GM20000 (cell line): Measurements from ENCODE around the gene RMND1.

Source experiments
- DNase-seq: peaks from one replicate; pipeline ENCODE4 v3.0.0; 2012; ENCODE audit warnings: low spot score
- TF ChIP-seq, protein P1 (sequence below): IDR thresholded peaks from 2 replicates; pipeline ENCODE4 v1.5.1; 2012; ENCODE audit warnings: mild to moderate bottlenecking, control low read depth; ENCODE audit errors: extremely low read depth, missing control alignments

RMND1 gene

GRCh38 chr6:151375833-151376232 is 76.1 kb downstream of the RMND1 start:
- DNase-seq, result no peak
- TF ChIP-seq, protein P1, sequence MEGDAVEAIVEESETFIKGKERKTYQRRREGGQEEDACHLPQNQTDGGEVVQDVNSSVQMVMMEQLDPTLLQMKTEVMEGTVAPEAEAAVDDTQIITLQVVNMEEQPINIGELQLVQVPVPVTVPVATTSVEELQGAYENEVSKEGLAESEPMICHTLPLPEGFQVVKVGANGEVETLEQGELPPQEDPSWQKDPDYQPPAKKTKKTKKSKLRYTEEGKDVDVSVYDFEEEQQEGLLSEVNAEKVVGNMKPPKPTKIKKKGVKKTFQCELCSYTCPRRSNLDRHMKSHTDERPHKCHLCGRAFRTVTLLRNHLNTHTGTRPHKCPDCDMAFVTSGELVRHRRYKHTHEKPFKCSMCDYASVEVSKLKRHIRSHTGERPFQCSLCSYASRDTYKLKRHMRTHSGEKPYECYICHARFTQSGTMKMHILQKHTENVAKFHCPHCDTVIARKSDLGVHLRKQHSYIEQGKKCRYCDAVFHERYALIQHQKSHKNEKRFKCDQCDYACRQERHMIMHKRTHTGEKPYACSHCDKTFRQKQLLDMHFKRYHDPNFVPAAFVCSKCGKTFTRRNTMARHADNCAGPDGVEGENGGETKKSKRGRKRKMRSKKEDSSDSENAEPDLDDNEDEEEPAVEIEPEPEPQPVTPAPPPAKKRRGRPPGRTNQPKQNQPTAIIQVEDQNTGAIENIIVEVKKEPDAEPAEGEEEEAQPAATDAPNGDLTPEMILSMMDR, result no peak

DNA sequence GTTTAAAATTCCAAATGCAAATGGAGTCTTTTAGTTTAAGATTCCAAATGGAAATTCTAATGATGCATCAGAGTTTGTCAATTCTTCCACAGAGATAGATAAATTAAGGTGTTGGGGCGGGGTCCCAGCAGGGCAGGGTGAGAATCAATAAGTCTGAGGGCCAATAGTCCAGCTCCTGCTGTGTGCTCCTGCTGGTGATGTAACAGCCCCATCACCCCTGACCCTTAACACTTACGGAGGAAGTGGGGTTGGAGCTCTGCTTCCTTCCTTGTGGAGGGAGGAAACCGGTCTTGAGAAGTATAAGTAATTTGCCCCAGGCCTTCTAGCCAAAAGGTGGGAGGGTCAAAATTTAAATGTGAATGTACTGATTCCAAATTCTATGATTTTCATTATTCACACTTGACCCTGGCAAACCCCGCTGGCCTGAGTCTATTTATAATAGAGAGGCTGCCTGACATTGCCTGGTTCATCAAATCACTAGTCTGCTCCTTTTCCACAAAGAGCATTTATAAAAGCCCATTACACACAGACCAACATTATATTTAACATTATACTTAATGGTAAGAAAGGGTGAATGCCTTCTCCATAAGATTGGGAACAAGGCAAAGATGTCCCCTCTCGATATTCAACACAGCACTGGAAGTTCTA is 77.8 kb downstream of the RMND1 start:
- TF ChIP-seq, protein P1, result no peak
- DNase-seq, result no peak

DNA sequence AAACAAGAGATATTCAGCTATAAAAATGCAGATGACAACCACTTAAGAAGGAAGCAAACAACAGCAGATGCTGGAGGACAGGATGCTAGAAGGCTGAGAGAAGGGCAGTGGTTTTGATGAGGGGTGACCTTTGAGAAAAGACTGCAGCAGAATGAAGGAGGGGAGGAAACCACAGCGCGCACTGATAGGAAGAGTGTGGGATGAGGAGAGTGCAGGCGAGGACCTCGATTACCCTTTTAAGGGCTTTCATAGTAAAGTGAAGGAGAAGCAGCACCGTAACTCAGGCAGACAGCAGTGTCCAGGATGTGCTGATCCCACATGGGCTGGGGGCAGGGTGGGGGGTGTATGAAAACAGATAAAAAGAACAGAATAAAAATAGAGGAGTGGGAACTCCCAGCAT is 79.8 kb downstream of the RMND1 start:
- DNase-seq, result no peak

DNA sequence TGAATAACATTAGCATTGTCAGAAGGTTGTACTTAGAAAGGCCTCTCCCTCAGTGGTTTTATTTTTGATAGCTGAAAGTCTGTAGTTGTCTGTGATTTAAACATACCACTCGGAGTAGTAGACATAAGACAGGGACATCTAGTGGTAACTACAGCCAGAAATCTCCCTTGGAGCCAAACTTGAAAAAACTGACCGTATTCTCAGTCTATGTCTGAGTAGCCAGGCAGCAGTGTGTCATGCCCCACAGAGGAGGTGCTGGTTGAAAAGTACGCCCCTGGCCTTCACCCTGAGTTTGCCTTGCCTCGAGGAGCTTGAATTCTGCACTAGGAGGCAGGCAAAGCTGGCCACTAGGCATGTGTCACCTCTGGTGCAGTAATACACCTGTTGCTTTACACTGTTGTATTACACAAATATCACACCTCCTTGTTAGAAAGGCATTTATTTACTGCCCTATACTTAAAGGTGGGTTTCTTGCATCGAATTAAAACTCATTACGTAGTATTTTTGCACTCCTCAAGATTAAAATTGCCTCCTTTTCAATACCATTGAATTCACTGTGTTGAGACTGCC is 81.3 kb downstream of the RMND1 start:
- no peak for DNase-seq
- TF ChIP-seq, protein P1, result no peak

More for the DNA sequence above, 79.8 kb downstream of the RMND1 start:
- TF ChIP-seq, protein P1, result no peak

- no peak for DNase-seq
- TF ChIP-seq, protein P1, result no peak
Measured at GRCh38 chr6:151365233-151365632, 86.7 kb downstream of the RMND1 start.

- TF ChIP-seq, protein P1, result no peak
- no peak for DNase-seq
Measured at GRCh38 chr6:151359486-151359885, 92.4 kb downstream of the RMND1 start.

GRCh38 chr6:151358475-151358874 is 93.5 kb downstream of the RMND1 start:
- DNase-seq, result no peak

More at GRCh38 chr6:151358475-151358874, 93.5 kb downstream of the RMND1 start:
- TF ChIP-seq, protein P1, result no peak
